ENCODE results near the gene FOXA2. TPM values are rescaled to one million over a fixed set of nuclear protein-coding genes. Genes with fewer than 3 reads are reported as not detected.

Gene FOXA2
- not detected for total RNA-seq
- not detected for polyA plus RNA-seq
- long read RNA-seq, donor 1: 0 reads
- long read RNA-seq, donor 2, partial matches to known transcripts: 0 of 2 reads
- long read RNA-seq, donor 2, other reads (novel, unspliced or antisense): 0 of 2 reads

DNA sequence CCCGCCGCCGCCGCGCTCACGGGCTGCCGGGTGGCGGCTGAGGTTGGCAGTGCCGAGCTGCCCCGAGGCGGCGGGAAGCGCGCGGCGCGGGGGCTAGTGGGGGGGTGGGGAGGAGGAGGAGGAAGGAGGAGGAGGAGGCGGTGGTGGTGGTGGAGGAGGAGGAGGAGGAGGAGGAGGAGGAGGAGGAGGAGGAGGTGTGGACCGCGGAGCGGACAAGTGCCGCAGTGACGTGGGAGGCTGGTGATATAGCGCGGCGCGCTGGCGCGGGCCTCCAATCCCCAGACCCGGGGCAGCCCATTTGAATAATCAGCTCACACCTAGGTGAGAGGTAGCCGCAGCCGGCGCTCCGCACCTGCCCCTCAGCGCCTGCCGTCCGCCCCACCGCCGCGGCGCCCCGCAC lies at the start of gene FOXA2:
FOXA2 (minus strand) TSS at position 51 of the 400 bp plus-strand sequence. CDS start 294 bp downstream, outside the sequence.
- 3 to 12% (median 6%) methylated on average over 7 to 38 of the region's 42 CpGs for WGBS, 5 donors
- peaks cover 4 to 100% (median 80%) of the 10 kb centered on the region in 7 donors for H3K27me3 ChIP-seq (replicated peaks in 1 of 7)
- TF ChIP-seq POLR2AphosphoS5 (IDR thresholded peaks at IDR 0.05) (no peak), POLR2A (IDR thresholded peaks at IDR 0.05) (no peak)
- TF ChIP-seq, protein P1, sequence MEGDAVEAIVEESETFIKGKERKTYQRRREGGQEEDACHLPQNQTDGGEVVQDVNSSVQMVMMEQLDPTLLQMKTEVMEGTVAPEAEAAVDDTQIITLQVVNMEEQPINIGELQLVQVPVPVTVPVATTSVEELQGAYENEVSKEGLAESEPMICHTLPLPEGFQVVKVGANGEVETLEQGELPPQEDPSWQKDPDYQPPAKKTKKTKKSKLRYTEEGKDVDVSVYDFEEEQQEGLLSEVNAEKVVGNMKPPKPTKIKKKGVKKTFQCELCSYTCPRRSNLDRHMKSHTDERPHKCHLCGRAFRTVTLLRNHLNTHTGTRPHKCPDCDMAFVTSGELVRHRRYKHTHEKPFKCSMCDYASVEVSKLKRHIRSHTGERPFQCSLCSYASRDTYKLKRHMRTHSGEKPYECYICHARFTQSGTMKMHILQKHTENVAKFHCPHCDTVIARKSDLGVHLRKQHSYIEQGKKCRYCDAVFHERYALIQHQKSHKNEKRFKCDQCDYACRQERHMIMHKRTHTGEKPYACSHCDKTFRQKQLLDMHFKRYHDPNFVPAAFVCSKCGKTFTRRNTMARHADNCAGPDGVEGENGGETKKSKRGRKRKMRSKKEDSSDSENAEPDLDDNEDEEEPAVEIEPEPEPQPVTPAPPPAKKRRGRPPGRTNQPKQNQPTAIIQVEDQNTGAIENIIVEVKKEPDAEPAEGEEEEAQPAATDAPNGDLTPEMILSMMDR (IDR thresholded peaks at IDR 0.05 in 8 of 11, conservative IDR thresholded peaks at IDR 0.05 in 3 of 11): no peak
- H3K27ac ChIP-seq: no peak within 1 kb of the TSS
- peaks cover 6 to 51% (median 35%) of the 10 kb centered on the region in 6 donors for H3K4me1 ChIP-seq
- peaks cover 0 to 3% (median 0%) of the 10 kb centered on the region in 8 donors for H3K9me3 ChIP-seq
- no peaks in the 10 kb centered on the region for H3K36me3 ChIP-seq
- intact Hi-C loops (cut with DNase I; ENCODE audit: low total_unique reads): no loop called here
- no peak for DNase-seq
- H3K4me3 ChIP-seq: peak within 1 kb of the TSS in 6 of 8 donors; percentile 4 to 52 (median 15)

DNA sequence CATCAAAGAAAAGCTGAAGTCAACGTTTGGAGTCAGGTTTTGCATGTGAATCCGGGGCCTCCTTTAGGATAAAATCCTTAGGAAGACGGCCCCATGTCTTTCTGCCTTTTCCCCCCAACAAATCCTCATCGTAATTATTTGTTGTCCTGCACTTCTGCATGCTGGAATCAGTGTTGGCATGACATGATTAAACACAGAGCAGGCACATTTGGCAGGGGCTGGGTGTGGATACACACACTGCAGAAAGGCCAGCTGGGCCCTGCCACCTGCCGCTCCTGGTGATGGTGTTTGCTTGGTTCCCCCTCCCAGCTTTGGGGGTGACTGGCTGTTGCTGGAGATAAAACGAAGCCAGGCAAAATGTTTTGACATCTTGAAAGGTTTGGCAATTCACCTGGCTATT lies 46.3 kb upstream of the FOXA2 start:
- WGBS, 5 donors: 62 to 82% (median 73%) methylated on average over 6 of the region's 6 CpGs
- Histone ChIP-seq H3K27me3 (replicated peaks in 1 of 7) (no peaks in the 10 kb centered on the region), H3K4me1 (no peaks in the 10 kb centered on the region), H3K27ac (no peak overlapping the region), H3K36me3 (no peaks in the 10 kb centered on the region), H3K4me3 (no peak overlapping the region), H3K9me3 (no peaks in the 10 kb centered on the region)
- intact Hi-C loops (cut with DNase I; ENCODE audit: low total_unique reads): no loop called here
- no peak for DNase-seq
- TF ChIP-seq, protein P1 (IDR thresholded peaks at IDR 0.05 in 8 of 11, conservative IDR thresholded peaks at IDR 0.05 in 3 of 11): no peak
- TF ChIP-seq POLR2A (IDR thresholded peaks at IDR 0.05) (no peak), POLR2AphosphoS5 (IDR thresholded peaks at IDR 0.05) (no peak)

GRCh38 chr20:22629927-22630326 lies 45.6 kb upstream of the FOXA2 start:
- 78 to 86% (median 82%) methylated on average over 2 of the region's 2 CpGs for WGBS, 5 donors
- Histone ChIP-seq H3K27ac (no peak overlapping the region), H3K36me3 (no peaks in the 10 kb centered on the region), H3K9me3 (no peaks in the 10 kb centered on the region), H3K27me3 (replicated peaks in 1 of 7) (no peaks in the 10 kb centered on the region), H3K4me3 (no peak overlapping the region), H3K4me1 (no peaks in the 10 kb centered on the region)
- intact Hi-C loops (cut with DNase I; ENCODE audit: low total_unique reads): no loop called here
- no peak for DNase-seq
- TF ChIP-seq POLR2AphosphoS5 (IDR thresholded peaks at IDR 0.05) (no peak), POLR2A (IDR thresholded peaks at IDR 0.05) (no peak)
- TF ChIP-seq, protein P1 (IDR thresholded peaks at IDR 0.05 in 8 of 11, conservative IDR thresholded peaks at IDR 0.05 in 3 of 11): no peak

DNA sequence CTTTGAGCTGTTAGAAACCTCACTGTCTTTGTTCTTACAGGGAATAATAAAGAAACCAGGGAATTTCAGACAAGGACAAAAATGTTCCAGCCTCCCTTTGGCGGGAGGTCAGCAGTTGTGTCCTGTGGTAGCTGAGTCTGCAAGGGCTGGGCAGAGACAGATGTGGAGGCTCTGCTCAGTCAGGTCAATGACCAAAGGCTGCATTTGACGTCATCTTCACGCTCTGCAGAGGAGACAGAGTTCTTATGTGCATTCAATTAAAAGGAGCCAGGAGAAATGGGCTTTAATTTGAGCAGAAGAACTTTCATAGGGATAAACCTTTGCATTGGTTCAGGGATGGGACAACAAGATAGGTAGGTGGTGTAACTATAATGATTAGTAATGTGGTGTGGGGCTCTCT lies 45.1 kb upstream of the FOXA2 start:
- Histone ChIP-seq H3K27ac (no peak overlapping the region), H3K36me3 (no peaks in the 10 kb centered on the region), H3K27me3 (replicated peaks in 1 of 7) (no peaks in the 10 kb centered on the region), H3K9me3 (no peaks in the 10 kb centered on the region), H3K4me3 (no peak overlapping the region), H3K4me1 (no peaks in the 10 kb centered on the region)
- intact Hi-C loops (cut with DNase I; ENCODE audit: low total_unique reads): no loop called here
- WGBS, 5 donors: 70 to 79% (median 72%) methylated on average over 3 of the region's 3 CpGs
- TF ChIP-seq POLR2A (IDR thresholded peaks at IDR 0.05): no peak
- TF ChIP-seq, protein P1 (IDR thresholded peaks at IDR 0.05 in 8 of 11, conservative IDR thresholded peaks at IDR 0.05 in 3 of 11): no peak
- no peak for TF ChIP-seq POLR2AphosphoS5 (IDR thresholded peaks at IDR 0.05)
- DNase-seq: no peak

All from spleen (tissue), 13 donors.